ENCODE results near the gene PPP1R9B. TPM values are rescaled to one million over a fixed set of nuclear protein-coding genes. Genes with fewer than 3 reads are reported as not detected.

The PPP1R9B gene
- total RNA-seq, 2 experiments from 2014 or later: 84.3 to 86.1 TPM

DNA sequence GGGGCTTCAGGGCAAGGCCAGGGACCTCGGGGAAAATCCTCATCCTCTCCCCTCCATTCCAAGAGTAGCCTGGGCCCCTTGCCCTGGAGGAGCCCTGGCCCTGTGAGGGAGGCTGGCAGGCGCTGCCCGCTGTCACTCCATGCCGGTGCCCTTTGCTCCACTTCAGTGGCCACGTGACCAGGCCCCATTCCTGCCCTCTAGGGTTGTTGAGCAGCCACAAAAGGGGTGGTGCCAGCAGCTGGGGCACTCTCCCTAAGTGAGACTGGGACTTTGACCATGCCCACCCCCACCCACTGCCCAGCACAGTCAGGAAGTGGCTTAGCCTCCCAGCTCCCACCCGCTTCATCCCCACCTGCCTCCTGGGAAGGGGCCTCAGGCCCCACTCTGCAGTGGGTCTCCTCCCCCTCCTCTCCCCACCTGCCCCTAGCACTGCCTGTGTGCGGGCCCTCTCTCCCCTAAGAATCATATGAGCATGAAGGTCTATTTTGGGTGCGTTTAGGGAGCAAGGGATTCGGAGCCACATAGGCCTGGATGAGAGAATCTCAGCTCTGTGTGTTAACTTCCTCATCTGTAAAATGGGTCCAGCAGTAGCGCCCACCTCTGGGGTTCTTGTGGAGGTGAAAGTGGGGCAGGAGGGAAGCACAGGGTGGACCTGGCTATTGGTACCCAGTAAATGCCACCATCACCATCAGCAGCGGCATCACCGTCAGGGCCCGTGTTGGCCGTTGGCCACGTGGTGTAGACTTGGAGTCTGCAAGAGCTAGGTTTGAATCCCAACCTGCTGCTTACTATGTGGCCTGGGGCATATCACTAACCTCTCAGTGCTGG is 48.1 kb downstream of the PPP1R9B start:
- no peaks in the 10 kb centered on the region for H3K9me3 Mint-ChIP-seq
- ChIA-PET POLR2A (no interaction called here), CTCF (interaction anchor here (2.5 to 2.7 kb wide), 2 partner anchors 9 to 15 kb away, joined by 12 to 18 read pairs; no protein-coding TSS in a partner anchor)
- no peaks in the 10 kb centered on the region for H3K27me3 Mint-ChIP-seq
- intact Hi-C loops (cut with micrococcal nuclease): no loop called here
- H3K4me3 Mint-ChIP-seq: no peak overlapping the region
- H3K4me1 Mint-ChIP-seq (ENCODE audit: low read depth): peaks cover 8% of the 10 kb centered on the region
- no peak overlapping the region for H3K27ac Mint-ChIP-seq
- no peak for DNase-seq
- peaks cover 3% of the 10 kb centered on the region for H3K36me3 Mint-ChIP-seq

DNA sequence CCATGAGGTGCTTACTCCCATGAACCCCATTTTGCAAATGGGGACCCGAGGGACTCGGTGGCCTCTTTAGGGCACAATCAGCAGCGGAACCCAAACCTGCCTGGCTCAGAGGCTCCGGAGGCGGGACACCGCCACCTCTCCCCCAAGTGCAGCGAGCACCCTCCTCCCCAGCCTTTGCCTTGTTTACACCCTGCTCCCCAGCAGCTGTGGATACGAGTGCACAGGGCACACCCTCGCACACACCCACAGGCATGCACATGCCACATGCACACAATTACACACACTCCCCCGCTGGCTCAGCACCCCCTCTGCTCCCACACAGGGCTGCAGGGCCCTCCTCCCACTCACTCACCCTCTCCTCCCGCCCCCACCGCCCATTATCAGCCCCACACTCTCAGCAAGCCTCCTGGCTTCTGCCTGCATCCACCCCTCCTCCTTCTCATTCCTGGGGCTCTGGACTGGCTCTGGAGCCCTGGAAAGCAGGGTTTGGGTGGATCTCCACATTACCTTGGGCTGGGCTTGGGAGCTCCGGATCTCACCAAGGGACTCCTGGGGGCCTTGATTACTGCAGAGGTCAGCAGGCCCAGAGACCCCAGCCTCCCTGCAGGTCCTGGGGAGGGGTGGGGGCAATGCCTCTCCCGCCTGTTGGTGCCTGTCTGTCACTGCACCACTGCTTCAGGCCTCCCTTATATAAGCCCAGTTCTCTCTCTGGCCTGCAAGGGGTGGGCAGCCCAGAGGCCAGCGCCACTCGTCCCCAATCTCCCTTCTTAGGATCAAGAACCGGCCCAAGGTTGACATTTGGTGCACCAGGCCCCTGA is 48.9 kb downstream of the PPP1R9B start:
- no peak overlapping the region for H3K27ac Mint-ChIP-seq
- DNase-seq: no peak
- CTCF ChIA-PET: interaction anchor here (1.6 to 2.4 kb wide), 2 partner anchors 14 to 68 kb away, joined by 5 to 12 read pairs; no protein-coding TSS in a partner anchor
- intact Hi-C loops (cut with micrococcal nuclease): no loop called here
- POLR2A ChIA-PET: no interaction called here
- H3K27me3 Mint-ChIP-seq: no peaks in the 10 kb centered on the region
- H3K36me3 Mint-ChIP-seq: peaks cover 3% of the 10 kb centered on the region
- H3K9me3 Mint-ChIP-seq: no peaks in the 10 kb centered on the region
- H3K4me1 Mint-ChIP-seq (ENCODE audit: low read depth): peaks cover 8% of the 10 kb centered on the region
- H3K4me3 Mint-ChIP-seq: no peak overlapping the region

DNA sequence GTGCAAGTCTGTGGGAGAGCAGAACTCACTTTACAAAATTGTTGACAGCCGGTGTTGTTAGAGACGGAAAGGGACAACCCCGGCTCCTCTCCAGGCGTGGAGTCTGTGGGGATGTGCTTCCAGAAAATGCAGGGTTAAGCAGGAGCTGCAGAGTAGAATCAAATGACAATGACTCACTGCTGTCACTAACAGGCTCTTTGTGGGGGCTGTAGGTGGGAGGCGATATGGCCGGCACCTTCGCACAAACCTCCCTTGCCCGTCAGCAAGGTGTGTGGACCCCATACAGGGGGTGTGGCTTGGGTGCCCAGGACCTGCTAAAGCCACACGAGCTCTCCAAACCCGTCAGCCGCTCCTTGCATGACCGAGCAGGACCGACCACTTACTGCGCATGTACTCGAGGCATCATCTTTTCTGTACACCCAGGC is 49.5 kb downstream of the PPP1R9B start:
- Mint-ChIP-seq H3K27ac (no peak overlapping the region), H3K27me3 (no peaks in the 10 kb centered on the region), H3K36me3 (peaks cover 3% of the 10 kb centered on the region), H3K4me3 (no peak overlapping the region), H3K9me3 (no peaks in the 10 kb centered on the region), H3K4me1 (ENCODE audit: low read depth) (peaks cover 12% of the 10 kb centered on the region)
- CTCF ChIA-PET: interaction anchor here (1.6 to 2.4 kb wide), 2 partner anchors 13 to 69 kb away, joined by 5 to 12 read pairs; no protein-coding TSS in a partner anchor
- POLR2A ChIA-PET: no interaction called here
- DNase-seq: no peak
- intact Hi-C loops (cut with micrococcal nuclease): no loop called here

DNA sequence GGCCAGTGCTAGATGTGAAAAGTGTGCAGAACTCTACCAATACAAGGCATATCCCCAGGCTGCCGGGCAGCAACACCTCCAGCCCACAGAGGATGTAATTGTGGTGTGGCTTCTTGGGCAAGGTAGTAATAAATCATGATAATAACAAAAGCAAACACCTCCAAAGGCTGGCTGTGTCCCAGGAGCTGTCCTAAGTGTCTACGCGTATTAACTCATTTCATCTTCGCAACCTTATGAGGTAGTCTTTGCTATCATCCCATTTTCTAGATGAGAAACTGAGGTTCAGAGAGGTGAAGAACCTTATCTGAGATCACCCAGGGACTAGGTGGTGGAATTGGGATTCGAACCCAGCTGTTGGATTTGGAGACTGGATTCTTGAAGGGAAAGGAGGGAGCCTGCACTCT is 50.0 kb downstream of the PPP1R9B start:
- DNase-seq: no peak
- intact Hi-C loops (cut with micrococcal nuclease): no loop called here
- Mint-ChIP-seq H3K4me3 (no peak overlapping the region), H3K4me1 (ENCODE audit: low read depth) (peaks cover 17% of the 10 kb centered on the region), H3K27ac (no peak overlapping the region), H3K36me3 (peaks cover 3% of the 10 kb centered on the region), H3K27me3 (no peaks in the 10 kb centered on the region), H3K9me3 (no peaks in the 10 kb centered on the region)
- POLR2A ChIA-PET: no interaction called here
- CTCF ChIA-PET: interaction anchor here (0.7 to 2.4 kb wide), 4 partner anchors 13 to 72 kb away, joined by 3 to 12 read pairs (median 5); no protein-coding TSS in a partner anchor

DNA sequence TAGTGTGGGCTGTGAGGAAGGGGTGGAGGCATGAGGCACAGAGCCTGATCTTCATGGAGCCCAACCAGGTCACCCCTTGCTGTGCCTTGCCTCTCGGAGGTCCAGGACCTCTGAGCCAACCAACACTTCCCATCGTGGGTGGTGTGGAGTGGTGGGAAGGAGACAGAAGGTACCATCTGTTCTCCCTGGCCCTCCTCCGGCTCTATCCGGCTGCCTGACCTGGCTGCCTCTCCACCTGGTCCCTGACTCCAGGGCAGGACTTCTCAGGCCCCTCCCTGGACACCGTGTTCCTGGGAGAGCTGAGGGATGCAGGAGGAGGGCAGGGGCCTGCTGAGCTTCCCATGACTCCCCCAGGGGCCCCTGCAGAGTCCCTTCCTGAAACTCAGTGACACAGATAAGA is 51.5 kb downstream of the PPP1R9B start:
- CTCF ChIA-PET: interaction anchor here (1.0 to 1.2 kb wide), 2 partner anchors 15 to 70 kb away, joined by 3 read pairs; no protein-coding TSS in a partner anchor
- intact Hi-C loops (cut with micrococcal nuclease): no loop called here
- no peak for DNase-seq
- no peaks in the 10 kb centered on the region for H3K9me3 Mint-ChIP-seq
- peaks cover 21% of the 10 kb centered on the region for H3K4me1 Mint-ChIP-seq (ENCODE audit: low read depth)
- H3K4me3 Mint-ChIP-seq: no peak overlapping the region
- H3K36me3 Mint-ChIP-seq: peaks cover 3% of the 10 kb centered on the region
- H3K27ac Mint-ChIP-seq: no peak overlapping the region
- POLR2A ChIA-PET: no interaction called here
- H3K27me3 Mint-ChIP-seq: no peaks in the 10 kb centered on the region

DNA sequence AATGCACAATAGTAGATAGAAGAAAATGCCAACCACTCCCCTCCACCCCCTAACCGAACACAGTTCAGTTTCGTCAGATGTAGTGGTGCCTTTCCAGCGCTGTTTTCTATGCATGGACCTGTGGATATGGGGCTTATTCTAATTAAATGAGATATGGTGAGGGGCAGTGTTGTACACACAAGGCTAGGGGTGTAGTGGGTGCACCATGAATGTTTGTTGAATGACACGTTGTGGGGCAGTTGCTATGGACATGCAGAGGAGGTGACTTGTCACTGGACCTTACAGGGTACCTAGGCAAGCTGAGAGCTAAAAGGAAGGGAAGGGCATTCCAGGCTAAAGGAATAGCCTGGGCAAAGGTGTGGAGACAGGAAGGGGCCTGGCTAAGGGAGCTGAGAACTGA is 51.9 kb downstream of the PPP1R9B start:
- ChIA-PET POLR2A (no interaction called here), CTCF (interaction anchor here (0.8 to 3.4 kb wide), 4 partner anchors 11 to 71 kb away, joined by 3 to 24 read pairs (median 4); no protein-coding TSS in a partner anchor)
- DNase-seq: no peak
- H3K27ac Mint-ChIP-seq: no peak overlapping the region
- no peaks in the 10 kb centered on the region for H3K9me3 Mint-ChIP-seq
- H3K4me3 Mint-ChIP-seq: no peak overlapping the region
- H3K36me3 Mint-ChIP-seq: peaks cover 3% of the 10 kb centered on the region
- H3K27me3 Mint-ChIP-seq: no peaks in the 10 kb centered on the region
- peaks cover 21% of the 10 kb centered on the region for H3K4me1 Mint-ChIP-seq (ENCODE audit: low read depth)
- intact Hi-C loops (cut with micrococcal nuclease): no loop called here

DNA sequence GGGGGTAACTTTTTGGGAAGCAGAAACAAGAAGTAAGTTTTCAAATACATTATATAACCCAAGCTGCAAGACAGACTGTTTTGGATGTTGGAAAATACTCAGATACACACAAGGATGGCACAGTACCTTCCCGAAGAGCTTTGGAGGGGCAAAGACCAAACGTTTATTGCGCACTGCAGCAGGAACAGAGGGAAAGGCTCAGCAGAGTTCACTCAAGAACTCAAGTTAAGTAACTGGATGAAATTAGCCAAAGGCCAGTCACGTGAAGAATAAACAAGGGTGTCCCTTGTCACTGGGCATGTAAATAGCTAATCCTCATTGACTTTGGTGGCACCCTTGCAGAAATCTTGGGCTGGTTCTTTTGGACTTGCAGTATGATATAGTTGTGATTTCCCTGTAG is 52.6 kb downstream of the PPP1R9B start:
- no peak overlapping the region for H3K27ac Mint-ChIP-seq
- peaks cover 3% of the 10 kb centered on the region for H3K36me3 Mint-ChIP-seq
- ChIA-PET CTCF (interaction anchor here (0.8 to 3.4 kb wide), 4 partner anchors 11 to 71 kb away, joined by 3 to 24 read pairs (median 7); no protein-coding TSS in a partner anchor), POLR2A (no interaction called here)
- H3K27me3 Mint-ChIP-seq: no peaks in the 10 kb centered on the region
- intact Hi-C loops (cut with micrococcal nuclease): no loop called here
- DNase-seq: no peak
- no peaks in the 10 kb centered on the region for H3K9me3 Mint-ChIP-seq
- H3K4me1 Mint-ChIP-seq (ENCODE audit: low read depth): peaks cover 21% of the 10 kb centered on the region
- no peak overlapping the region for H3K4me3 Mint-ChIP-seq

DNA sequence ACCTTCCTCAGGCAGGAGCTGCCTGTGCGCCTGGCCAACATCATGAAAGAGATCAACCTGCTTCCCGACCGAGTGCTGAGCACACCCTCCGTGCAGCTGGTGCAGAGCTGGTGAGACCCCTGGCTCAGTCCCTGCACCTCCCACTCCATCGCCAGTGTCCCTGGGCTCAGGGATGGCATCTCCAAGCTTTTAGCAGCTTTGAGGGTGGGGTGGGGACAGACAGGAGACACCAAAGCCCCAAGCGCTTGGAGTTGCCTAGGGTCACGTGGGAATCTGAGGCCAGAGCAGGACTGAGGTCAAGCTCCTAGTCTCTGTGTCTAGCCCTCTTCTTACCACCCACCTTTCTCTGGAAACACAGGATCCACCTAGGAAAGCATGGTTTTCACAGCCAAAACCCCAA is 53.0 kb downstream of the PPP1R9B start:
- H3K4me1 Mint-ChIP-seq (ENCODE audit: low read depth): peaks cover 21% of the 10 kb centered on the region
- intact Hi-C loops (cut with micrococcal nuclease): no loop called here
- no peak for DNase-seq
- CTCF ChIA-PET: interaction anchor here (1.4 to 3.4 kb wide), 3 partner anchors 10 to 20 kb away, joined by 5 to 24 read pairs (median 9); no protein-coding TSS in a partner anchor
- no peak overlapping the region for H3K4me3 Mint-ChIP-seq
- POLR2A ChIA-PET: no interaction called here
- no peaks in the 10 kb centered on the region for H3K9me3 Mint-ChIP-seq
- H3K27me3 Mint-ChIP-seq: no peaks in the 10 kb centered on the region
- H3K27ac Mint-ChIP-seq: no peak overlapping the region
- H3K36me3 Mint-ChIP-seq: peaks cover 3% of the 10 kb centered on the region

DNA sequence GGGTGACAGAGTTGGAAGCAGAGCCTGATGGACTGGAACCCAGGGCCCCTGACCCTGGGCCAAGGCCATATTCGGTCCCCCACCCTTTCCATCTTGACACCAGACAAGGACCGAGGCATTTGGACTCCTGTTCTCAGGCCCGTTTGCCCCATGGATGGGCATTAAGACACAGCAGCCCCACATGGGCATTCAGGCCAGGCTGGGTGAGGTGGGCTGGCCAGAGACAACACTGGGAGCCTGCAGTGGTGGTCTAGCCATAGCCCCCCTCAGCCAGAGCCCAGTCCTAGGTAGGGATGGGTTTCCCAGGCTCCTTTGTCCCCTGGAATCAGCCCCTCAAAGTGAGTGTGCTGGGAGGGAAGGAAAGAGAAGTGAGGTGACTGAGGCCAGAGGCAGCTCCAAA is 53.7 kb downstream of the PPP1R9B start:
- no peaks in the 10 kb centered on the region for H3K9me3 Mint-ChIP-seq
- CTCF ChIA-PET: interaction anchor here (1.3 to 3.4 kb wide), 3 partner anchors 9 to 73 kb away, joined by 3 to 24 read pairs (median 9); no protein-coding TSS in a partner anchor
- peaks cover 3% of the 10 kb centered on the region for H3K36me3 Mint-ChIP-seq
- no peak for DNase-seq
- no peaks in the 10 kb centered on the region for H3K27me3 Mint-ChIP-seq
- H3K4me3 Mint-ChIP-seq: no peak overlapping the region
- POLR2A ChIA-PET: no interaction called here
- peaks cover 21% of the 10 kb centered on the region for H3K4me1 Mint-ChIP-seq (ENCODE audit: low read depth)
- intact Hi-C loops (cut with micrococcal nuclease): no loop called here
- H3K27ac Mint-ChIP-seq: no peak overlapping the region

DNA sequence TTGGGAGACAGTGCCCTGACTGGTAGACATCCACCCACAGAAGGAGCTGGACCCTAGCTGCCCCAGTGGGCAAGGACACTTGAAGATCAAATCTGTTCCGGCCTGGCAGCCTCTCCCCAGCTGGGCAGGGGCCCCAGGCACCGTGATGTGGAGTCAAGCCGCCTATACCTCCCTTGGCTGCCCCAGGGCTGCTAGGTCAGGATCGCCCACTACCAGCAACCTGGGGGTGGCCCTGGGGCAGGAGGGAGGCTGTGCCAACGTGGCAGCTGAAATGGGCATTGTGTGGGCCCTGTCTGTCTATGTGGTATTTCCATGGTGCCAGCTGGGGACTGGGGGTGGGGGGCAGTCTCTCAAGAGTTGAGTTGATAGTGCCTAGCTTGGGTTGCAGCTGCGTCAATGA is 54.4 kb downstream of the PPP1R9B start:
- intact Hi-C loops (cut with micrococcal nuclease): no loop called here
- ChIA-PET POLR2A (no interaction called here), CTCF (interaction anchor here (1.3 to 3.4 kb wide), 3 partner anchors 9 to 74 kb away, joined by 3 to 24 read pairs (median 9); no protein-coding TSS in a partner anchor)
- Mint-ChIP-seq H3K4me3 (peak overlapping the region; percentile 82), H3K27ac (no peak overlapping the region), H3K9me3 (no peaks in the 10 kb centered on the region), H3K4me1 (ENCODE audit: low read depth) (peaks cover 21% of the 10 kb centered on the region), H3K36me3 (peaks cover 3% of the 10 kb centered on the region), H3K27me3 (no peaks in the 10 kb centered on the region)
- no peak for DNase-seq

DNA sequence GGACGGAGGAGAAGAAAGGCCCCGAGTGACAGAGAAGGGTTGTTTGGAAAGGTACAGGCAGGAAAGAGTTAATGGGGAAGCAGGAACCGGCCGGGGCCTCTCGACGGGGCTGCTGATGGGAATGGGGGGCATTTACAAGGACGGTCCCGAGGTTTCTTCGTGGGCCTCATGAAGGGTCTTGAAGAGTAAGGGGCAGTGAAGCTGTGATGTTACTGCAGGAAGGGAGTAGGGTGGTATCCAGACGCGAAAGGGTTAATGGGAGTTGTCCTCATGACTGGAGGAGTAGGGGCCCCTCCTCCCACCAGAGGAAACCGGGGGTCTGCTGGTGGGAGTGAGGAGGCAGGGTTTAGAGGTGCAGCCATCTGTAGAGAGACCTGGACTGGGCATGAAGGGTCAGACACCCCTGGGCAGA is 54.8 kb downstream of the PPP1R9B start:
- POLR2A ChIA-PET: no interaction called here
- H3K9me3 Mint-ChIP-seq: no peaks in the 10 kb centered on the region
- peaks cover 21% of the 10 kb centered on the region for H3K4me1 Mint-ChIP-seq (ENCODE audit: low read depth)
- peak overlapping the region; percentile 83 for H3K27ac Mint-ChIP-seq
- H3K4me3 Mint-ChIP-seq: peak overlapping the region; percentile 82
- no peak for DNase-seq
- no peaks in the 10 kb centered on the region for H3K27me3 Mint-ChIP-seq
- CTCF ChIA-PET: interaction anchor here (1.3 to 4.0 kb wide), 4 partner anchors 8 to 202 kb away, joined by 3 to 40 read pairs (median 16); no protein-coding TSS in a partner anchor
- peaks cover 3% of the 10 kb centered on the region for H3K36me3 Mint-ChIP-seq
- intact Hi-C loops (cut with micrococcal nuclease): loop anchor here (1.0 to 2.0 kb wide), 2 partner anchors 53 to 201 kb away; no protein-coding TSS in a partner anchor
